H9 (cell line): Measurements from ENCODE around the gene ZNF502. TPM values are rescaled to one million over a fixed set of nuclear protein-coding genes. Genes with fewer than 3 reads are reported as not detected.

Experiments used
- DNase-seq: peaks from one replicate; pipeline ENCODE4 v3.0.0-alpha.2; 2017
- H2AFZ ChIP-seq: one replicate; pipeline ENCODE4 v1.6.1; 2013; ENCODE audit warnings: mild to moderate bottlenecking, low read length, control low read depth, moderate library complexity
- H2AK5ac ChIP-seq: 2 replicates; pipeline ENCODE4 v1.6.1; 2013; ENCODE audit warnings: low read length, control low read depth, mixed read lengths; ENCODE audit not compliant: insufficient read length
- H2BK120ac ChIP-seq: one replicate; pipeline ENCODE4 v1.6.1; 2013; ENCODE audit warnings: low read depth, mild to moderate bottlenecking, low read length, control low read depth, inconsistent platforms; ENCODE audit not compliant: poor library complexity, severe bottlenecking
- H2BK12ac ChIP-seq: 2 replicates; pipeline ENCODE4 v1.6.1; 2013; ENCODE audit warnings: low read length, control low read depth, mixed read lengths, low read depth; ENCODE audit not compliant: insufficient read length
- H2BK15ac ChIP-seq: 2 replicates; pipeline ENCODE4 v1.6.1; 2013; ENCODE audit warnings: low read depth, low read length, control low read depth
- H2BK20ac ChIP-seq: one replicate; pipeline ENCODE4 v1.6.1; 2013; ENCODE audit warnings: low read depth, mild to moderate bottlenecking, low read length, control low read depth, inconsistent platforms; ENCODE audit not compliant: poor library complexity, severe bottlenecking
- H2BK5ac ChIP-seq: 2 replicates; pipeline ENCODE4 v1.6.1; 2013; ENCODE audit warnings: low read length, control low read depth, mixed read lengths; ENCODE audit not compliant: insufficient read length
- H3K14ac ChIP-seq: 2 replicates; pipeline ENCODE4 v1.6.1; 2013; ENCODE audit warnings: low read length, control low read depth; ENCODE audit not compliant: insufficient read depth
- H3K18ac ChIP-seq: 2 replicates; pipeline ENCODE4 v1.6.1; 2013; ENCODE audit warnings: low read depth, mild to moderate bottlenecking, mixed read lengths, low read length, control low read depth; ENCODE audit not compliant: insufficient read length
- H3K23ac ChIP-seq: 2 replicates; pipeline ENCODE4 v1.6.1; 2013; ENCODE audit warnings: low read length, control low read depth, mixed read lengths, low read depth; ENCODE audit not compliant: insufficient read length
- H3K23me2 ChIP-seq: 2 replicates; pipeline ENCODE4 v1.6.1; 2013; ENCODE audit warnings: low read depth, mild to moderate bottlenecking, mixed read lengths, low read length, control low read depth; ENCODE audit not compliant: insufficient read length, poor library complexity, severe bottlenecking
- H3K27ac ChIP-seq: 2 replicates; pipeline ENCODE4 v1.5.1; 2013; ENCODE audit warnings: low read length, control low read depth, mixed read lengths, low read depth; ENCODE audit not compliant: insufficient read length
- H3K27me3 ChIP-seq: 2 replicates; pipeline ENCODE4 v1.6.1; 2013; ENCODE audit warnings: low read length, control low read depth, inconsistent platforms; ENCODE audit not compliant: insufficient read depth
- H3K4ac ChIP-seq: 2 replicates; pipeline ENCODE4 v1.6.1; 2013; ENCODE audit warnings: low read depth, mild to moderate bottlenecking, control low read depth, inconsistent platforms, low read length, moderate library complexity
- H3K4me1 ChIP-seq: 2 replicates; pipeline ENCODE4 v1.6.1; 2013; ENCODE audit warnings: low read length, control low read depth, inconsistent platforms; ENCODE audit not compliant: insufficient read depth
- H3K4me2 ChIP-seq: 2 replicates; pipeline ENCODE4 v1.6.1; 2013; ENCODE audit warnings: low read length, control low read depth, mixed read lengths; ENCODE audit not compliant: insufficient read length, insufficient read depth
- H3K56ac ChIP-seq: 2 replicates; pipeline ENCODE4 v1.6.1; 2013; ENCODE audit warnings: low read depth, mild to moderate bottlenecking, mixed read lengths, low read length, control low read depth; ENCODE audit not compliant: insufficient read length
- H3K79me1 ChIP-seq: 2 replicates; pipeline ENCODE4 v1.6.1; 2013; ENCODE audit warnings: low read depth, mild to moderate bottlenecking, moderate library complexity, low read length, control low read depth, inconsistent platforms; ENCODE audit not compliant: insufficient read depth, poor library complexity, severe bottlenecking
- H3K79me2 ChIP-seq: 2 replicates; pipeline ENCODE4 v1.6.1; 2013; ENCODE audit warnings: low read length, control low read depth, inconsistent platforms; ENCODE audit not compliant: insufficient read depth
- H3K9ac ChIP-seq: 2 replicates; pipeline ENCODE4 v1.6.1; 2013; ENCODE audit warnings: low read length, control low read depth, mixed read lengths; ENCODE audit not compliant: insufficient read length; ENCODE audit errors: extremely low read depth
- H3K9me3 ChIP-seq: one replicate; pipeline ENCODE4 v1.6.1; 2013; ENCODE audit warnings: low read depth, low read length, inconsistent platforms; ENCODE audit not compliant: control insufficient read depth
- H3T11ph ChIP-seq: one replicate; pipeline ENCODE4 v1.6.1; 2013; ENCODE audit warnings: mild to moderate bottlenecking, low read length, control low read depth, inconsistent platforms
- H4K20me1 ChIP-seq: one replicate; pipeline ENCODE4 v1.6.1; 2013; ENCODE audit not compliant: control insufficient read depth, insufficient read length, insufficient read depth
- H4K5ac ChIP-seq: 2 replicates; pipeline ENCODE4 v1.6.1; 2013; ENCODE audit warnings: low read depth, mild to moderate bottlenecking, mixed read lengths, low read length, control low read depth; ENCODE audit not compliant: insufficient read length
- H4K8ac ChIP-seq: replicated peaks from 2 replicates; pipeline ENCODE4 v1.6.1; 2013; ENCODE audit warnings: low read length, control low read depth, mixed read lengths, low read depth; ENCODE audit not compliant: insufficient read length
- H4K91ac ChIP-seq: 2 replicates; pipeline ENCODE4 v1.6.1; 2013; ENCODE audit warnings: low read depth, mild to moderate bottlenecking, moderate library complexity, mixed read lengths, low read length, control low read depth; ENCODE audit not compliant: insufficient read length
- H3K27ac Mint-ChIP-seq, 3 experiments: 2 replicates in 2 of 3; 3 replicates in 1 of 3; pipeline ENCODE4 v1.8.0; 2020 to 2021; ENCODE audit warnings: mixed read lengths in 3 of 3, mild to moderate bottlenecking in 1 of 3, moderate library complexity in 1 of 3
- H3K27me3 Mint-ChIP-seq: 2 replicates; pipeline ENCODE4 v1.8.0; 2021; ENCODE audit warnings: low read depth, mild to moderate bottlenecking, moderate library complexity, mixed read lengths
- H3K36me3 Mint-ChIP-seq, 3 experiments: 2 replicates in 2 of 3; 3 replicates in 1 of 3; pipeline ENCODE4 v1.8.0; 2020 to 2021; ENCODE audit warnings: low read depth in 3 of 3, mixed read lengths in 3 of 3; ENCODE audit not compliant: insufficient read depth in 1 of 3
- H3K4me1 Mint-ChIP-seq, 2 experiments: 2 replicates each; pipeline ENCODE4 v1.8.0; 2020; ENCODE audit warnings: mixed read lengths in 2 of 2
- H3K4me3 Mint-ChIP-seq, 2 experiments: 2 replicates in 1 of 2; 3 replicates in 1 of 2; pipeline ENCODE4 v1.8.0; 2020 to 2021; ENCODE audit warnings: mild to moderate bottlenecking in 2 of 2, mixed read lengths in 2 of 2, moderate library complexity in 1 of 2
- H3K9me3 Mint-ChIP-seq, 2 experiments: 2 replicates in 1 of 2; 3 replicates in 1 of 2; pipeline ENCODE4 v1.8.0; 2020; ENCODE audit warnings: mild to moderate bottlenecking in 2 of 2, mixed read lengths in 2 of 2, moderate library complexity in 1 of 2
- CTCF ChIP-seq: fragments of 200-600 bp; sonication (generic); conservative IDR thresholded peaks from 3 replicates; pipeline ENCODE4 v1.8.0; 2021; ENCODE audit warnings: antibody characterized with exemption, mild to moderate bottlenecking
- WGBS: extraction: QIAGEN DNeasy Blood & Tissue Kit; methylation state at CpG from one replicate; pipeline ENCODE4 v1.1.7; 2013; ENCODE audit warnings: missing lambda C conversion rate, low lambda C conversion rate, mixed read lengths; ENCODE audit not compliant: insufficient read length; ENCODE audit errors: extremely low coverage; 5-methylcytosine and 5-hydroxymethylcytosine counted together
- total RNA-seq: library from RNA; stranded (reverse); gene quantifications from 2 replicates; pipeline ENCODE4 v1.2.1, GENCODE V29; 2021

ZNF502 gene
- total RNA-seq, 1 experiment from 2014 or later: not detected

- no peaks in the 10 kb centered on the region for H3K27me3 ChIP-seq
- H3K4ac ChIP-seq: no peak overlapping the region
- no peak overlapping the region for H3K27ac ChIP-seq
- H3K9me3 Mint-ChIP-seq: peaks cover 23 to 43% of the 10 kb centered on the region in 2 experiments
- H4K20me1 ChIP-seq: no peaks in the 10 kb centered on the region
- peaks cover 8 to 13% of the 10 kb centered on the region in 2 experiments for H3K4me1 Mint-ChIP-seq
- no peak overlapping the region for H4K91ac ChIP-seq
- H3K27ac Mint-ChIP-seq: no peak overlapping the region
- no peaks in the 10 kb centered on the region for H3K23me2 ChIP-seq
- H3K4me1 ChIP-seq: no peaks in the 10 kb centered on the region
- H4K5ac ChIP-seq: no peak overlapping the region
- no peak overlapping the region for H4K8ac ChIP-seq
- no peak overlapping the region for H3K4me3 Mint-ChIP-seq
- H3K18ac ChIP-seq: no peak overlapping the region
- H3K56ac ChIP-seq: no peak overlapping the region
- no peak overlapping the region for H2BK15ac ChIP-seq
- no peak overlapping the region for H3K4me2 ChIP-seq
- no peaks in the 10 kb centered on the region for H3K79me2 ChIP-seq
- WGBS: no CpG with 5 or more reads among the region's 4 CpGs
- H3K27me3 Mint-ChIP-seq: peaks cover 11% of the 10 kb centered on the region
- no peak overlapping the region for H3K14ac ChIP-seq
- peaks cover 21 to 39% (median 27%) of the 10 kb centered on the region in 3 experiments for H3K36me3 Mint-ChIP-seq
- no peak overlapping the region for H2BK12ac ChIP-seq
- H3K9ac ChIP-seq: no peak overlapping the region
- no peaks in the 10 kb centered on the region for H3K79me1 ChIP-seq
- H2AFZ ChIP-seq: no peak overlapping the region
- no peak for TF ChIP-seq CTCF
- H3K9me3 ChIP-seq: peaks cover 2% of the 10 kb centered on the region
- DNase-seq: no peak
- no peak overlapping the region for H2AK5ac ChIP-seq
- no peak overlapping the region for H3T11ph ChIP-seq
- H2BK20ac ChIP-seq: no peak overlapping the region
- no peak overlapping the region for H2BK5ac ChIP-seq
- H3K23ac ChIP-seq: no peak overlapping the region
- H2BK120ac ChIP-seq: no peak overlapping the region
Observed at GRCh38 chr3:44680921-44681455, 31.5 kb upstream of the ZNF502 start.
